Small intestine (tissue), 7 donors: Measurements from ENCODE around the gene LRFN2. TPM values are rescaled to one million over a fixed set of nuclear protein-coding genes. Genes with fewer than 3 reads are reported as not detected.

Source experiments
- DNase-seq, 2 donors: peaks; one replicate each; pipeline versions ENCODE4 v3.0.0 to v3.0.0-alpha.2; 2013
- FAIRE-seq: peaks from 2 replicates; lab custom pipeline; 2012; peaks lifted over from hg19 to GRCh38; lab: Jason Lieb, UNC
- H3K27ac ChIP-seq, 3 donors: one replicate each; pipeline ENCODE4 v1.5.1; 2013; ENCODE audit warnings: low read length in 2 of 3, mild to moderate bottlenecking in 2 of 3, control low read depth in 1 of 3, inconsistent platforms in 1 of 3, low read depth in 1 of 3, moderate library complexity in 1 of 3
- H3K27me3 ChIP-seq, 3 donors: one replicate each; pipeline ENCODE4 v1.6.1; 2013; ENCODE audit warnings: low read length in 3 of 3, inconsistent platforms in 1 of 3; ENCODE audit not compliant: control insufficient read depth in 3 of 3, insufficient read depth in 3 of 3
- H3K36me3 ChIP-seq, 3 donors: one replicate each; pipeline ENCODE4 v1.6.1; 2013; ENCODE audit warnings: low read length in 3 of 3, inconsistent platforms in 1 of 3, low read depth in 1 of 3, mild to moderate bottlenecking in 1 of 3, moderate library complexity in 1 of 3; ENCODE audit not compliant: control insufficient read depth in 3 of 3, insufficient read depth in 2 of 3
- H3K4me1 ChIP-seq, 3 donors: one replicate each; pipeline ENCODE4 v1.6.1; 2013; ENCODE audit warnings: low read length in 2 of 3, inconsistent platforms in 1 of 3, low read depth in 1 of 3, mild to moderate bottlenecking in 1 of 3, moderate library complexity in 1 of 3; ENCODE audit not compliant: control insufficient read depth in 3 of 3, insufficient read depth in 2 of 3
- H3K4me3 ChIP-seq, 3 donors: one replicate each; pipeline ENCODE4 v1.5.1; 2013; ENCODE audit warnings: low read length in 3 of 3, control low read depth in 1 of 3, inconsistent platforms in 1 of 3, low read depth in 1 of 3, mild to moderate bottlenecking in 1 of 3, moderate library complexity in 1 of 3
- H3K9me3 ChIP-seq, 2 donors: one replicate each; pipeline ENCODE4 v1.6.1; 2013; ENCODE audit warnings: low read depth in 1 of 2, low read length in 1 of 2; ENCODE audit not compliant: control insufficient read depth in 2 of 2, insufficient read depth in 1 of 2
- WGBS, 3 donors: extraction: QIAGEN DNeasy Blood & Tissue Kit; methylation state at CpG; one replicate each; pipeline ENCODE4 v1.1.7; 2013; 5-methylcytosine and 5-hydroxymethylcytosine counted together
- polyA plus RNA-seq, 4 donors: library from polyadenylated mRNA; stranded (reverse) in 3 of 4; unstranded in 1 of 4; fragments of 200-250 nt in 3 of 4; fragments of 120-200 nt in 1 of 4; gene quantifications; one replicate each; pipeline versions ENCODE4 v1.2.1 to v1.2.3, GENCODE V29; 2013
- donor health status: healthy with polysubstance abuse.
- donor health status: control.
- donor health status: control.
- donor health status: Bipolar disorder and iron deficiency.
- donor health status: healthy.

Gene LRFN2
- polyA plus RNA-seq, 4 donors = 0.22 to 0.40 TPM; not detected in 2

- 64 to 69% (median 65%) methylated on average over 4 of the region's 4 CpGs for WGBS, 3 donors
- no peaks in the 10 kb centered on the region for H3K9me3 ChIP-seq
- FAIRE-seq (no peak), DNase-seq (no peak)
- H3K27ac ChIP-seq = no peak overlapping the region
- H3K4me3 ChIP-seq = no peak overlapping the region
- H3K4me1 ChIP-seq = peaks cover 0 to 14% (median 0%) of the 10 kb centered on the region in 3 donors
- H3K36me3 ChIP-seq = no peaks in the 10 kb centered on the region
- peaks cover 0 to 3% (median 0%) of the 10 kb centered on the region in 3 donors for H3K27me3 ChIP-seq
Observed at GRCh38 chr6:40529040-40529439, 58.1 kb downstream of the LRFN2 start.

GRCh38 chr6:40528051-40528450 lies 59.1 kb downstream of the LRFN2 start:
- peaks cover 0 to 14% (median 0%) of the 10 kb centered on the region in 3 donors for H3K4me1 ChIP-seq
- WGBS, 3 donors = 55 to 73% (median 56%) methylated on average over 5 of the region's 5 CpGs
- H3K4me3 ChIP-seq = no peak overlapping the region
- no peak overlapping the region for H3K27ac ChIP-seq
- no peaks in the 10 kb centered on the region for H3K36me3 ChIP-seq
- peak; percentile 46 to 71 for DNase-seq
- H3K9me3 ChIP-seq = no peaks in the 10 kb centered on the region
- H3K27me3 ChIP-seq = no peaks in the 10 kb centered on the region
- FAIRE-seq = no peak

- Histone ChIP-seq H3K36me3 (no peaks in the 10 kb centered on the region), H3K4me1 (peaks cover 0 to 17% (median 0%) of the 10 kb centered on the region in 3 donors), H3K4me3 (no peak overlapping the region), H3K27me3 (peaks cover 0 to 2% (median 0%) of the 10 kb centered on the region in 3 donors), H3K27ac (peak overlapping the region in 1 of 3 donors; percentile 63), H3K9me3 (no peaks in the 10 kb centered on the region)
- 48 to 53% (median 50%) methylated on average over 6 of the region's 6 CpGs for WGBS, 3 donors
- DNase-seq = peak in 1 of 2 donors; percentile 69
- FAIRE-seq = no peak
Observed at GRCh38 chr6:40526036-40526435, 61.1 kb downstream of the LRFN2 start.

- H3K36me3 ChIP-seq = no peaks in the 10 kb centered on the region
- no peak for DNase-seq
- H3K4me1 ChIP-seq = peaks cover 0 to 18% (median 0%) of the 10 kb centered on the region in 3 donors
- H3K4me3 ChIP-seq = no peak overlapping the region
- 72 to 82% (median 75%) methylated on average over 6 of the region's 6 CpGs for WGBS, 3 donors
- no peak overlapping the region for H3K27ac ChIP-seq
- no peak for FAIRE-seq
- H3K27me3 ChIP-seq = peaks cover 0 to 2% (median 0%) of the 10 kb centered on the region in 3 donors
- H3K9me3 ChIP-seq = no peaks in the 10 kb centered on the region
Observed at GRCh38 chr6:40524797-40525585, 62.2 kb downstream of the LRFN2 start.

- DNase-seq = no peak
- Histone ChIP-seq H3K9me3 (no peaks in the 10 kb centered on the region), H3K36me3 (no peaks in the 10 kb centered on the region), H3K4me1 (peaks cover 0 to 15% (median 0%) of the 10 kb centered on the region in 3 donors), H3K27ac (no peak overlapping the region), H3K27me3 (peaks cover 0 to 2% (median 0%) of the 10 kb centered on the region in 3 donors), H3K4me3 (no peak overlapping the region)
- FAIRE-seq = no peak
- 63 to 69% (median 65%) methylated on average over 5 of the region's 5 CpGs for WGBS, 3 donors
Observed at GRCh38 chr6:40523505-40524172, 63.5 kb downstream of the LRFN2 start.

- WGBS, 3 donors = 57 to 86% (median 65%) methylated on average over 6 of the region's 6 CpGs
- Histone ChIP-seq H3K4me3 (no peak overlapping the region), H3K9me3 (no peaks in the 10 kb centered on the region), H3K27me3 (peaks cover 0 to 2% (median 0%) of the 10 kb centered on the region in 3 donors), H3K36me3 (no peaks in the 10 kb centered on the region), H3K4me1 (peaks cover 0 to 11% (median 0%) of the 10 kb centered on the region in 3 donors), H3K27ac (no peak overlapping the region)
- no peak for FAIRE-seq
- peak in 1 of 2 donors; percentile 11 for DNase-seq
Observed at GRCh38 chr6:40521496-40521895, 65.7 kb downstream of the LRFN2 start.

- peak; percentile 8 to 38 for DNase-seq
- WGBS, 3 donors = 17 to 70% (median 40%) methylated on average over 10 of the region's 10 CpGs
- no peak for FAIRE-seq
- no peak overlapping the region for H3K27ac ChIP-seq
- no peaks in the 10 kb centered on the region for H3K36me3 ChIP-seq
- no peaks in the 10 kb centered on the region for H3K9me3 ChIP-seq
- H3K4me1 ChIP-seq = peaks cover 0 to 6% (median 0%) of the 10 kb centered on the region in 3 donors
- H3K27me3 ChIP-seq = peaks cover 0 to 2% (median 0%) of the 10 kb centered on the region in 3 donors
- H3K4me3 ChIP-seq = no peak overlapping the region
Observed at GRCh38 chr6:40520678-40521077, 66.5 kb downstream of the LRFN2 start.

GRCh38 chr6:40520084-40520483 lies 67.1 kb downstream of the LRFN2 start:
- H3K4me3 ChIP-seq = no peak overlapping the region
- peaks cover 0 to 4% (median 0%) of the 10 kb centered on the region in 3 donors for H3K4me1 ChIP-seq
- WGBS, 3 donors = 59 to 79% (median 69%) methylated on average over 5 of the region's 5 CpGs
- DNase-seq = no peak
- H3K27me3 ChIP-seq = peaks cover 0 to 2% (median 0%) of the 10 kb centered on the region in 3 donors
- no peak for FAIRE-seq
- H3K36me3 ChIP-seq = no peaks in the 10 kb centered on the region
- no peaks in the 10 kb centered on the region for H3K9me3 ChIP-seq
- H3K27ac ChIP-seq = no peak overlapping the region
